ENCODE measurements around the gene NSMCE1. TPM values are rescaled to one million over a fixed set of nuclear protein-coding genes. Genes with fewer than 3 reads are reported as not detected.

NSMCE1 gene
- total RNA-seq, 1 donor from 2014 or later = 53.0 TPM

DNA sequence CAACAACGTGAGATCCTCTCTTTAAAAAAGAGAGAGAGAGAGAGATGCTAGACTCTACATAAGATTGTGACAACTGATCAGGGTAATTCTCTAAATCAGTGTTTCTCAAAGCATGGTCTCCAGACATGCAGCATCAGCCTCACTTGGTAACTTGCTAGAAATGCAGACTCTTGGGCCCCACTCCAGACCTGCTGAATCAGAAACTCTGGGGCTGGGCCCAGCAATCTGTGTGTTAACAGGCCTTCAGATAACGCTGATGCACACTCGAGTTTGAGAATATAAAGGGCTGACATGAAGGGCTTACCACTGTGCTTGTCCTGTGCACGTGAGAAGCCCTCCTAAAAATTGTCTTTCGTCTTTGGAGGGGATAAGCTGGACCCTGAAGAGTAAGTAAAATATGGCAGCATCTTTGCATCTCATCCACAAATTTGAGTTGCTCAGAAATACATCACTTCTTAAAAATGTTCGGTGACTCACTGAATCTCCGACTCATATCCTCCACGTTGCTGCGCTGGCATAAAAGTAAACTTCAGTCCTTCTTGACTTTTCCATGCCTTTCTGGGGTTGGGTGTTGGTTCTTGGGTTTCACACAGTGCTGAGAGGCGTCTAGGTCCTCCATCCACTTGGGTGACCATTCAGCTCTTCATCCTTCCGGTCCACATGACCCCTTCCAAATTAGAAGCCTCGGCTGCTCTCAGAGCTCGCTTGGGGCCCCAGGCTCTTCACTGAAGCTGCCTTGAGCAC is 91.4 kb downstream of the NSMCE1 start:
- ATAC-seq (no peak), DNase-seq (no peak)
- H3K36me3 ChIP-seq = no peaks in the 10 kb centered on the region
- TF ChIP-seq, protein P1, sequence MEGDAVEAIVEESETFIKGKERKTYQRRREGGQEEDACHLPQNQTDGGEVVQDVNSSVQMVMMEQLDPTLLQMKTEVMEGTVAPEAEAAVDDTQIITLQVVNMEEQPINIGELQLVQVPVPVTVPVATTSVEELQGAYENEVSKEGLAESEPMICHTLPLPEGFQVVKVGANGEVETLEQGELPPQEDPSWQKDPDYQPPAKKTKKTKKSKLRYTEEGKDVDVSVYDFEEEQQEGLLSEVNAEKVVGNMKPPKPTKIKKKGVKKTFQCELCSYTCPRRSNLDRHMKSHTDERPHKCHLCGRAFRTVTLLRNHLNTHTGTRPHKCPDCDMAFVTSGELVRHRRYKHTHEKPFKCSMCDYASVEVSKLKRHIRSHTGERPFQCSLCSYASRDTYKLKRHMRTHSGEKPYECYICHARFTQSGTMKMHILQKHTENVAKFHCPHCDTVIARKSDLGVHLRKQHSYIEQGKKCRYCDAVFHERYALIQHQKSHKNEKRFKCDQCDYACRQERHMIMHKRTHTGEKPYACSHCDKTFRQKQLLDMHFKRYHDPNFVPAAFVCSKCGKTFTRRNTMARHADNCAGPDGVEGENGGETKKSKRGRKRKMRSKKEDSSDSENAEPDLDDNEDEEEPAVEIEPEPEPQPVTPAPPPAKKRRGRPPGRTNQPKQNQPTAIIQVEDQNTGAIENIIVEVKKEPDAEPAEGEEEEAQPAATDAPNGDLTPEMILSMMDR (IDR thresholded peaks at IDR 0.05) = no peak
- H3K4me3 ChIP-seq = no peak overlapping the region
- no peaks in the 10 kb centered on the region for H3K9me3 ChIP-seq
- no peaks in the 10 kb centered on the region for H3K27me3 ChIP-seq (ENCODE audit: low read depth)
- intact Hi-C loops (cut with DNase I) = no loop called here
- H3K4me1 ChIP-seq = peaks cover 4% of the 10 kb centered on the region
- H3K27ac ChIP-seq = no peak overlapping the region

DNA sequence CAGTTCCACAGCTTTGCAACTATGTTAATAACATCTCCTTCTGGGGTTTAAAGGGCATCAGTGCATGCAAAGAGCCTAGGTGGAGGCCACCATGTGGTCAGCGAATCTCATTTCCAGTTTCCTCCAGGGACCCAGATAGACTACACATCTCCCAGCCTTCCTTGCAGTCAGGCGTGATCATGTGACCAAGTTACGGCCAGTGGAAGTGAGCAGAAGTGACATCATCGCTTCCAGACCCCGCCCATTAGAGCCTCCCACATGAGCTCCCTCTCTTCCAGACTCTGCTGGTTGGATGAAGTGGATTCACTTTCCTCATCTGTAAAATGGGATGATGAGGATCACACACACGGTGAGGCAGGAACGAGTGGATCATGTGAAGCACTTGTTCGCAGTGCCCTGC is 92.7 kb downstream of the NSMCE1 start:
- H3K4me3 ChIP-seq = no peak overlapping the region
- no peaks in the 10 kb centered on the region for H3K36me3 ChIP-seq
- TF ChIP-seq, protein P1 (IDR thresholded peaks at IDR 0.05) = no peak
- ATAC-seq = no peak
- peaks cover 4% of the 10 kb centered on the region for H3K9me3 ChIP-seq
- no peak overlapping the region for H3K27ac ChIP-seq
- intact Hi-C loops (cut with DNase I) = no loop called here
- H3K4me1 ChIP-seq = peaks cover 4% of the 10 kb centered on the region
- no peak for DNase-seq
- H3K27me3 ChIP-seq (ENCODE audit: low read depth) = no peaks in the 10 kb centered on the region

Other genes starting within 250 kb of the NSMCE1 start
- gene C16orf82, start 201.8 kb downstream of the NSMCE1 start, total RNA-seq = not detected
- 8.6 TPM for gene KDM8, start 65.2 kb downstream of the NSMCE1 start, total RNA-seq
- 143 TPM for gene IL4R, start 45.2 kb upstream of the NSMCE1 start, total RNA-seq
- 6.0 TPM for gene IL21R, start 133.4 kb upstream of the NSMCE1 start, total RNA-seq